HepG2 (cell line): ENCODE results near the gene LDB2. TPM values are rescaled to one million over a fixed set of nuclear protein-coding genes. Genes with fewer than 3 reads are reported as not detected.

Source experiments
- ATAC-seq: fragments of 200-7000 bp; cut with Tn5 transposase; 3 replicates; pipeline ENCODE4 v1.9.1; 2020; ENCODE audit warnings: mild to moderate bottlenecking, moderate library complexity
- BruUV-seq: library from RNA; stranded (reverse); fragments of 400-500 nt; replicated peaks from 2 replicates; lab custom pipeline; 2021; lab: Mats Ljungman, UMichigan
- CTCF ChIA-PET: fragments of 300-600 bp; formaldehyde crosslinking; extraction: SDS; loops from one replicate; lab custom pipeline; 2021; ENCODE audit warnings: low total read pairs, inconsistent platforms, low intra/inter-chr PET ratio; lab: Yijun Ruan, JAX
- POLR2A ChIA-PET: fragments of 350-600 bp; sonication (Branson Sonifier 250); formaldehyde crosslinking; loops from one replicate; lab custom pipeline; 2020; ENCODE audit warnings: antibody characterized with exemption, inconsistent platforms; lab: Yijun Ruan, JAX
- DNase-seq: peaks from one replicate; pipeline ENCODE4 v3.0.0-alpha.2; 2015; ENCODE audit warnings: low spot score
- FAIRE-seq: peaks from 3 replicates; lab custom pipeline; 2011; peaks lifted over from hg19 to GRCh38; lab: Jason Lieb, UNC
- H2AFZ ChIP-seq: one replicate; pipeline ENCODE4 v1.6.1; 2011; ENCODE audit warnings: low read length, inconsistent platforms
- H3K27ac ChIP-seq: fragments of 300-600 bp; 3 replicates; pipeline ENCODE4 v1.8.0; 2011; ENCODE audit warnings: mixed run types, mild to moderate bottlenecking, mixed read lengths, low read length, inconsistent platforms; ENCODE audit not compliant: insufficient read depth; ENCODE audit errors: extremely low read length
- H3K27me3 ChIP-seq, 2 experiments: fragments of 200-600 bp in 1 of 2; 2 replicates in 1 of 2; 3 replicates in 1 of 2; pipeline versions ENCODE4 v1.6.0 to v1.8.0; 2011; ENCODE audit warnings: low read length in 2 of 2, mild to moderate bottlenecking in 2 of 2, moderate library complexity in 2 of 2, inconsistent platforms in 1 of 2; ENCODE audit not compliant: insufficient read depth in 2 of 2, control insufficient read depth in 1 of 2
- H3K36me3 ChIP-seq, 2 experiments: fragments of 200-600 bp in 1 of 2; replicated peaks in 1 of 2; 2 replicates in 1 of 2; 3 replicates in 1 of 2; pipeline versions ENCODE4 v1.5.1 to v1.8.0; 2011; ENCODE audit warnings: low read length in 2 of 2, inconsistent platforms in 1 of 2; ENCODE audit not compliant: insufficient read depth in 2 of 2, control insufficient read depth in 1 of 2
- H3K4me1 ChIP-seq: 2 replicates; pipeline ENCODE4 v1.5.1; 2012; ENCODE audit warnings: low read length, inconsistent platforms; ENCODE audit not compliant: insufficient read depth
- H3K4me2 ChIP-seq: 2 replicates; pipeline ENCODE4 v1.6.0; 2011; ENCODE audit warnings: low read depth, low read length, inconsistent platforms
- H3K4me3 ChIP-seq, 3 experiments: fragments of 200-600 bp in 1 of 3; sonication (generic), shearing (Covaris generic) in 1 of 3; replicated peaks in 1 of 3; 2 replicates each; pipeline ENCODE4 v1.5.1; 2011 to 2016; ENCODE audit warnings: low read length in 3 of 3, inconsistent platforms in 2 of 3, low read depth in 2 of 3, mild to moderate bottlenecking in 2 of 3, control low read depth in 1 of 3, mixed read lengths in 1 of 3; ENCODE audit not compliant: insufficient read depth in 1 of 3
- H3K79me2 ChIP-seq: one replicate; pipeline ENCODE4 v1.6.1; 2011; ENCODE audit warnings: low read length, inconsistent platforms; ENCODE audit not compliant: insufficient read depth
- H3K9ac ChIP-seq: 2 replicates; pipeline ENCODE4 v1.6.0; 2011; ENCODE audit warnings: mild to moderate bottlenecking, low read depth, low read length, inconsistent platforms; ENCODE audit not compliant: insufficient read depth
- H3K9me3 ChIP-seq: 2 replicates; pipeline ENCODE4 v1.5.1; 2012; ENCODE audit warnings: mild to moderate bottlenecking, low read length
- H4K20me1 ChIP-seq: 2 replicates; pipeline ENCODE4 v1.6.0; 2011; ENCODE audit warnings: inconsistent platforms, mild to moderate bottlenecking, low read length, moderate library complexity; ENCODE audit not compliant: insufficient read depth
- NFATC3 ChIP-seq: sonication (generic); formaldehyde crosslinking; IDR thresholded peaks from 2 replicates; pipeline ENCODE4 v1.5.1; 2020; ENCODE audit warnings: mild to moderate bottlenecking, missing genetic modification reagents
- RNF2 ChIP-seq: fragments of 450-650 bp; conservative IDR thresholded peaks from 2 replicates; pipeline ENCODE4 v1.6.1; 2016; ENCODE audit warnings: low read depth
- ZNF296 ChIP-seq: sonication (generic); formaldehyde crosslinking; conservative IDR thresholded peaks from 2 replicates; pipeline ENCODE4 v1.5.0; 2020; ENCODE audit warnings: mild to moderate bottlenecking, missing genetic modification reagents
- ZNF335 ChIP-seq: sonication (generic); formaldehyde crosslinking; IDR thresholded peaks from 2 replicates; pipeline ENCODE4 v1.4.0; 2020; ENCODE audit warnings: missing genetic modification reagents
- ZNF558 ChIP-seq: sonication (generic); formaldehyde crosslinking; IDR thresholded peaks from 2 replicates; pipeline ENCODE4 v1.9.0; 2022; ENCODE audit warnings: mild to moderate bottlenecking, missing genetic modification reagents, borderline replicate concordance
- WGBS: methylation state at CpG from one replicate; pipeline ENCODE4 v1.1.6; 2017; ENCODE audit warnings: low lambda C conversion rate; 5-methylcytosine and 5-hydroxymethylcytosine counted together
- in situ Hi-C: cut with HindIII; loops from 2 replicates; pipeline ENCODE4 v1.10.0; 2017; ENCODE audit warnings: low pct_unique_long_range_greater_than_20kb; ENCODE audit not compliant: extremely low pct_ligation_motif_present
- intact Hi-C: fragments of 100-400 bp; cut with micrococcal nuclease; formaldehyde crosslinking; loops from one replicate; pipeline ENCODE4 v1.10.0; 2022; ENCODE audit not compliant: unreplicated experiment
- polyA plus RNA-seq, 8 experiments: library from polyadenylated mRNA; depleted of rRNA in 3 of 8; stranded (reverse) in 7 of 8; unstranded in 1 of 8; fragments of >200 nt; fragmentation: Illumina TruSeq in 4 of 8; extraction: Trizol in 4 of 8; gene quantifications; 2 replicates each; pipeline versions ENCODE4 v1.2.1 to v1.2.3, GENCODE V29; 2011 to 2016; ENCODE audit warnings: low read depth in 4 of 8, missing spikeins in 1 of 8, mixed read lengths in 1 of 8; ENCODE audit not compliant: insufficient read depth in 1 of 8
- total RNA-seq, 5 experiments: library from RNA; depleted of rRNA; stranded (reverse); fragments of >200 nt; fragmentation: Illumina TruSeq; extraction: Trizol; gene quantifications; 2 replicates each; pipeline ENCODE4 v1.2.3, GENCODE V29; 2016; ENCODE audit warnings: low read depth in 1 of 5
- TF ChIP-seq, protein P1 (sequence below): sonication (generic); formaldehyde crosslinking; IDR thresholded peaks from 2 replicates; pipeline ENCODE4 v1.4.0; 2020; ENCODE audit warnings: mild to moderate bottlenecking, missing genetic modification reagents, borderline replicate concordance
- TF ChIP-seq, protein P2 (sequence below): sonication (generic); formaldehyde crosslinking; IDR thresholded peaks from 2 replicates; pipeline ENCODE4 v1.5.0; 2020; ENCODE audit warnings: missing genetic modification reagents
- TF ChIP-seq, protein P3 (sequence below): sonication (generic); formaldehyde crosslinking; IDR thresholded peaks from 2 replicates; pipeline ENCODE4 v1.5.0; 2020; ENCODE audit warnings: missing genetic modification reagents

The LDB2 gene
- total and polyA plus RNA-seq, 2 of the 13 experiments (the other 11 are each of a cell fraction or from before 2014, with no cell fraction given) = not detected

DNA sequence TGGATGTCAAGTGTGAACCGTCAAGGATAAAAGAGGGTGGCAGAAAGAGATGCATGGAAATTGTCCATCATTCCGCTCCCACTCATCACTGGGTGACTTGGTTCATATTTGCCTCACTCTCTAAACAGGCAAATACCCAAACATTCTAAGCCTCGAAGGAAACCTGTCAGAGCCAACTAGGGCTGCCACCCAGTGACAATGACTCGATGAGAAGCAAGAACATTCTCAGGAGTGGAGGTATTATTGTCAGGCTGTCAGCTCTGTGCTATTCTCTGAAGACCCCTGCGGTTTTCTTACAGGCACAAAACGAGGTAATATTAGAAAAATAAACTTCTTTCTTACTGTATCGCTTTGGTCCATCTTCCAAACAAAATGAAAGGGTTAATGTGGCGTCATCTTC, 139.6 kb downstream of the LDB2 start:
- no peaks in the 10 kb centered on the region for H3K4me1 ChIP-seq
- H3K4me3 ChIP-seq = no peak overlapping the region
- FAIRE-seq (no peak), ATAC-seq (no peak), DNase-seq (no peak)
- no peak overlapping the region for H2AFZ ChIP-seq
- H3K36me3 ChIP-seq = no peaks in the 10 kb centered on the region
- POLR2A ChIA-PET = no interaction called here
- CTCF ChIA-PET = no interaction called here
- intact Hi-C loops = no loop called here
- BruUV-seq = no TSS peak
- no peak overlapping the region for H3K4me2 ChIP-seq
- no peaks in the 10 kb centered on the region for H3K9me3 ChIP-seq
- TF ChIP-seq ZNF335 (CRISPR knock-in tag) (no peak), RNF2 (no peak), ZNF558 (CRISPR knock-in tag) (no peak), ZNF296 (no peak), NFATC3 (CRISPR knock-in tag) (no peak)
- TF ChIP-seq, protein P1, sequence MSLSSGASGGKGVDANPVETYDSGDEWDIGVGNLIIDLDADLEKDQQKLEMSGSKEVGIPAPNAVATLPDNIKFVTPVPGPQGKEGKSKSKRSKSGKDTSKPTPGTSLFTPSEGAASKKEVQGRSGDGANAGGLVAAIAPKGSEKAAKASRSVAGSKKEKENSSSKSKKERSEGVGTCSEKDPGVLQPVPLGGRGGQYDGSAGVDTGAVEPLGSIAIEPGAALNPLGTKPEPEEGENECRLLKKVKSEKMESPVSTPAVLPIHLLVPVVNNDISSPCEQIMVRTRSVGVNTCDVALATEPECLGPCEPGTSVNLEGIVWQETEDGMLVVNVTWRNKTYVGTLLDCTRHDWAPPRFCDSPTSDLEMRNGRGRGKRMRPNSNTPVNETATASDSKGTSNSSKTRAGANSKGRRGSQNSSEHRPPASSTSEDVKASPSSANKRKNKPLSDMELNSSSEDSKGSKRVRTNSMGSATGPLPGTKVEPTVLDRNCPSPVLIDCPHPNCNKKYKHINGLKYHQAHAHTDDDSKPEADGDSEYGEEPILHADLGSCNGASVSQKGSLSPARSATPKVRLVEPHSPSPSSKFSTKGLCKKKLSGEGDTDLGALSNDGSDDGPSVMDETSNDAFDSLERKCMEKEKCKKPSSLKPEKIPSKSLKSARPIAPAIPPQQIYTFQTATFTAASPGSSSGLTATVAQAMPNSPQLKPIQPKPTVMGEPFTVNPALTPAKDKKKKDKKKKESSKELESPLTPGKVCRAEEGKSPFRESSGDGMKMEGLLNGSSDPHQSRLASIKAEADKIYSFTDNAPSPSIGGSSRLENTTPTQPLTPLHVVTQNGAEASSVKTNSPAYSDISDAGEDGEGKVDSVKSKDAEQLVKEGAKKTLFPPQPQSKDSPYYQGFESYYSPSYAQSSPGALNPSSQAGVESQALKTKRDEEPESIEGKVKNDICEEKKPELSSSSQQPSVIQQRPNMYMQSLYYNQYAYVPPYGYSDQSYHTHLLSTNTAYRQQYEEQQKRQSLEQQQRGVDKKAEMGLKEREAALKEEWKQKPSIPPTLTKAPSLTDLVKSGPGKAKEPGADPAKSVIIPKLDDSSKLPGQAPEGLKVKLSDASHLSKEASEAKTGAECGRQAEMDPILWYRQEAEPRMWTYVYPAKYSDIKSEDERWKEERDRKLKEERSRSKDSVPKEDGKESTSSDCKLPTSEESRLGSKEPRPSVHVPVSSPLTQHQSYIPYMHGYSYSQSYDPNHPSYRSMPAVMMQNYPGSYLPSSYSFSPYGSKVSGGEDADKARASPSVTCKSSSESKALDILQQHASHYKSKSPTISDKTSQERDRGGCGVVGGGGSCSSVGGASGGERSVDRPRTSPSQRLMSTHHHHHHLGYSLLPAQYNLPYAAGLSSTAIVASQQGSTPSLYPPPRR (CRISPR knock-in tag) = no peak
- TF ChIP-seq, protein P2, sequence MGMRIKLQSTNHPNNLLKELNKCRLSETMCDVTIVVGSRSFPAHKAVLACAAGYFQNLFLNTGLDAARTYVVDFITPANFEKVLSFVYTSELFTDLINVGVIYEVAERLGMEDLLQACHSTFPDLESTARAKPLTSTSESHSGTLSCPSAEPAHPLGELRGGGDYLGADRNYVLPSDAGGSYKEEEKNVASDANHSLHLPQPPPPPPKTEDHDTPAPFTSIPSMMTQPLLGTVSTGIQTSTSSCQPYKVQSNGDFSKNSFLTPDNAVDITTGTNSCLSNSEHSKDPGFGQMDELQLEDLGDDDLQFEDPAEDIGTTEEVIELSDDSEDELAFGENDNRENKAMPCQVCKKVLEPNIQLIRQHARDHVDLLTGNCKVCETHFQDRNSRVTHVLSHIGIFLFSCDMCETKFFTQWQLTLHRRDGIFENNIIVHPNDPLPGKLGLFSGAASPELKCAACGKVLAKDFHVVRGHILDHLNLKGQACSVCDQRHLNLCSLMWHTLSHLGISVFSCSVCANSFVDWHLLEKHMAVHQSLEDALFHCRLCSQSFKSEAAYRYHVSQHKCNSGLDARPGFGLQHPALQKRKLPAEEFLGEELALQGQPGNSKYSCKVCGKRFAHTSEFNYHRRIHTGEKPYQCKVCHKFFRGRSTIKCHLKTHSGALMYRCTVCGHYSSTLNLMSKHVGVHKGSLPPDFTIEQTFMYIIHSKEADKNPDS (CRISPR knock-in tag) = no peak
- TF ChIP-seq, protein P3, sequence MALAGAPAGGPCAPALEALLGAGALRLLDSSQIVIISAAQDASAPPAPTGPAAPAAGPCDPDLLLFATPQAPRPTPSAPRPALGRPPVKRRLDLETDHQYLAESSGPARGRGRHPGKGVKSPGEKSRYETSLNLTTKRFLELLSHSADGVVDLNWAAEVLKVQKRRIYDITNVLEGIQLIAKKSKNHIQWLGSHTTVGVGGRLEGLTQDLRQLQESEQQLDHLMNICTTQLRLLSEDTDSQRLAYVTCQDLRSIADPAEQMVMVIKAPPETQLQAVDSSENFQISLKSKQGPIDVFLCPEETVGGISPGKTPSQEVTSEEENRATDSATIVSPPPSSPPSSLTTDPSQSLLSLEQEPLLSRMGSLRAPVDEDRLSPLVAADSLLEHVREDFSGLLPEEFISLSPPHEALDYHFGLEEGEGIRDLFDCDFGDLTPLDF (CRISPR knock-in tag) = no peak
- no peaks in the 10 kb centered on the region for H3K79me2 ChIP-seq
- no peak overlapping the region for H3K9ac ChIP-seq
- H3K27ac ChIP-seq = no peak overlapping the region
- H3K27me3 ChIP-seq = peaks cover 0 to 12% of the 10 kb centered on the region in 2 experiments; a peak in 3 of 5 replicates
- 22% methylated on average over 8 of the region's 8 CpGs for WGBS
- in situ Hi-C loops = no loop called here
- no peaks in the 10 kb centered on the region for H4K20me1 ChIP-seq
